Measurements from ENCODE around the gene LIMA1.
"Not testable (repeated sequence)": the region's sequence is repeated elsewhere in the genome, so short reads cannot be mapped to it uniquely, and the experiment has no call there.

The LIMA1 gene

DNA sequence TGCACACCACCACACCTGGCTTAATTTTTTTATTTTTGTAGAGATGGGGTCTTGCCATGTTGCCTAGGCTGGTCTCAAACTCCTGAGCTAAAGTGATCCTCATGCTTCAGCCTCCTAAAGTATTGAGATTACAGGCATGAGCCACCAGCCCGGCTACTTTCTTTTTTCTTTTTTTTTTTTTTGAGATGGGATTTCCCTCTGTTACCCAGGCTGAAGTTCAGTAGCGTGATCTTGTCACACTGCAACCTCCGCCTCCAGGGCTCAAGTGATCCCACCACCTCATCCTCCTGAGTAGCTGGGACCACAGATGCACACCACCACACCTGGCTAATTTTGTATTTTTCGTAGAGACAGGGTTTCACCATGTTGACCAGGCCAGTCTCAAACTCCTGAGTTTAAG lies 51.1 kb downstream of the LIMA1 start:
- Histone ChIP-seq H3K36me3 (ENCODE audit: control insufficient read depth, insufficient read depth, low read length) (no peaks in the 10 kb centered on the region), H3K4me1 (ENCODE audit: control insufficient read depth, insufficient read depth, low read length) (no peaks in the 10 kb centered on the region), H3K9me3 (ENCODE audit: control insufficient read depth, insufficient read depth, low read length) (no peaks in the 10 kb centered on the region), H3K9ac (ENCODE audit: low read depth, low read length) (no peak overlapping the region), H3K27me3 (ENCODE audit: control insufficient read depth, insufficient read depth, low read length) (no peaks in the 10 kb centered on the region), H3K27ac (ENCODE audit: low read depth, low read length) (no peak overlapping the region), H3K4me3 (ENCODE audit: low read depth, low read length) (no peak overlapping the region)

DNA sequence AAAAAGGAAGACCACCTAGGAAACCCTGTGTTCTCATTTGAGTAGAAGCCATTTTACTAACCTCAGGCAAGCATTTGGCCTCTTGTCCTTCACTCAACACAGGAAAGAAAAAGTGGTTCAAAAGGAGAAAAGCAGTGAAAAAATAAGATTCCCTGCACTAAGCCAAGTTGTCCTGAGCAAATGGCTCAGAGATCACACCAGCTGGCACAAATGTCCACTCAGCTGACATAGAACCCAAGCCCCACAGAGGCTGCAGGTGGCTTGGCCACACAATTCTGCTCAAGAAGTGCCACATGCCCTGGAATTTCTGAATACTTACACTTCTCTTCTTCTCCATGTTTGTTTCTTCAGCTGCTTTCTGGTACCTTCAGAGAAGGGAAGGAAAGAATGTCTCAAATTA lies 52.0 kb downstream of the LIMA1 start:
- Histone ChIP-seq H3K27me3 (ENCODE audit: control insufficient read depth, insufficient read depth, low read length) (no peaks in the 10 kb centered on the region), H3K9ac (ENCODE audit: low read depth, low read length) (no peak overlapping the region), H3K27ac (ENCODE audit: low read depth, low read length) (no peak overlapping the region), H3K9me3 (ENCODE audit: control insufficient read depth, insufficient read depth, low read length) (no peaks in the 10 kb centered on the region), H3K4me1 (ENCODE audit: control insufficient read depth, insufficient read depth, low read length) (no peaks in the 10 kb centered on the region), H3K36me3 (ENCODE audit: control insufficient read depth, insufficient read depth, low read length) (no peaks in the 10 kb centered on the region), H3K4me3 (ENCODE audit: low read depth, low read length) (no peak overlapping the region)

DNA sequence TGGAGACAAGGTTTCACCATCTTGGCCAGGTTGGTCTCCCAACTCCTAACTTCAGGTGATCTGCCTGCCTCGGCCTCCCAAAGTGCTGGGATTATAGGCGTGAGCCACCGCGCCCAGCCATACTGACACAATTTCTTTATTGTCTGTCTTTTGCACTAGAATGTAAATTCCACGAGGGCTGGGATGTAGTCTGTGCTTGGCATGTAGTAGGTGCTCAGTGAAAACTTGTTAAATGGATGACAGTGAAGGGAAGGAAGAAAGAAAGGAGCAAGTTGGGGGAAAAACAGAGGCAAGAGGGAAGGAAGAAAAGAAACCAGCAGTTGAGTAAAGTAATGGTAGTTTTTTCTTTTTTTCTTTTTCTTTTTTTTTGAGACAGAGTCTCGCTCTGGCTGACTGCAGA lies 53.1 kb downstream of the LIMA1 start:
- Histone ChIP-seq H3K27ac (ENCODE audit: low read depth, low read length) (no peak overlapping the region), H3K4me1 (ENCODE audit: control insufficient read depth, insufficient read depth, low read length) (no peaks in the 10 kb centered on the region), H3K9ac (ENCODE audit: low read depth, low read length) (no peak overlapping the region), H3K36me3 (ENCODE audit: control insufficient read depth, insufficient read depth, low read length) (no peaks in the 10 kb centered on the region), H3K27me3 (ENCODE audit: control insufficient read depth, insufficient read depth, low read length) (no peaks in the 10 kb centered on the region), H3K4me3 (ENCODE audit: low read depth, low read length) (no peak overlapping the region), H3K9me3 (ENCODE audit: control insufficient read depth, insufficient read depth, low read length) (no peaks in the 10 kb centered on the region)

DNA sequence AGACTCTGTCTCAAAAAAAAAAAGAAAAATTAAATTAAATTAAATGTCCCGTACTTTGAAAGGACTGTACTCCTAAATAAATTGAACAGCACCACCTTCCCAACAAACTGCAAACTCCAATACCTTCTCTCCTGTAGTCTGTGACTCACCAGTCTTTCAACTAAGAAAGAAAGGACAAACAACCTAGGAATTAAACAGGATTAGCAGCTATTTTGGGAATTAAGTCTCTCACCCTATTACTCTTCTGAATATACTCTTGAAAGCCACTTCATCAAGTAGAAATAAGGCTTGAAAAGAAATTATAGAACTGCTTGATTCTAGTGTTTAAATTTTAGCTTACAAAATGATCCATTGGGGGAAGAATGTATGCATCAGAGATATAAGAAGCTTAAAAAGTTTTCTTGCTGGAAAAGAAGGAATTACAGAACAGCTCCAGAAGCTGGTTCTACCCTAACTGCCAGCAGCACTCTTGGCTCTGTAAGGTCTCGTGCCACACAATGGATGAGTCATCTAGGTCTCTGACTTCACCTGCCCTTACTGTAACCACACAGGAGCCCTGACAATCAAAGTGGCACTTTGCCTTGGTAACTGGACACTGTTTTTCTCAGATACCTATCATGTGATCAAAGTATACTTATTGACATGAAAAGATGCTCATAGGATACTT lies 59.2 kb downstream of the LIMA1 start:
- H3K9ac ChIP-seq (ENCODE audit: low read depth, low read length): no peak overlapping the region
- no peaks in the 10 kb centered on the region for H3K36me3 ChIP-seq (ENCODE audit: control insufficient read depth, insufficient read depth, low read length)
- H3K4me3 ChIP-seq (ENCODE audit: low read depth, low read length): no peak overlapping the region
- H3K4me1 ChIP-seq (ENCODE audit: control insufficient read depth, insufficient read depth, low read length): peaks cover 21% of the 10 kb centered on the region
- H3K27ac ChIP-seq (ENCODE audit: low read depth, low read length): peak overlapping the region; percentile 89
- no peaks in the 10 kb centered on the region for H3K9me3 ChIP-seq (ENCODE audit: control insufficient read depth, insufficient read depth, low read length)
- no peaks in the 10 kb centered on the region for H3K27me3 ChIP-seq (ENCODE audit: control insufficient read depth, insufficient read depth, low read length)

DNA sequence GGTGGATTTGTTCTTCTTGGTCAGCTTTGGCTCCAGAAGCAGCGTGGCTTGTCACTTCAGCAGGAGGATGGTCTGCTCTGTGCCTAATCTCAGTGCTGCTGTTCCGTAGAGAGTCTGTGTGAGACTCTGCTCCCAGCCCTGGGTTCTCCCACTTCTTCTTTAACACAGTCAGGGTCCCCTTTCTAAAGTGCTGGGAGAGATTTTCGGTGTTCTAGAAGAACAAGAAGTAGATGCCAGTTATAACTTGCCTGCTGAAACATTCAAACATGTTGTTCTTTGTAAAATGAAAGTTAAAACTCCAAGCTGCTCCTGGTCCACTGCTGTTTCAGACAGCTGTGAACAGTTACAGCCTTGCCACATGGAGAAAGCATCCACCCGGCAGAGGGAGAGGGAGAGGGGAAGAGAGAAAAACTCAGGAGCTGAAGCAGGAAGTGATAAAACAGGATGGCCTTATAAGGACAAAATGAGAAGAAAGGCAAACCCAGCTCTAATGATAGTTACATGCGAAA lies 61.0 kb downstream of the LIMA1 start:
- Histone ChIP-seq H3K27me3 (ENCODE audit: control insufficient read depth, insufficient read depth, low read length) (no peaks in the 10 kb centered on the region), H3K9me3 (ENCODE audit: control insufficient read depth, insufficient read depth, low read length) (no peaks in the 10 kb centered on the region), H3K27ac (ENCODE audit: low read depth, low read length) (peak overlapping the region; percentile 80)

DNA sequence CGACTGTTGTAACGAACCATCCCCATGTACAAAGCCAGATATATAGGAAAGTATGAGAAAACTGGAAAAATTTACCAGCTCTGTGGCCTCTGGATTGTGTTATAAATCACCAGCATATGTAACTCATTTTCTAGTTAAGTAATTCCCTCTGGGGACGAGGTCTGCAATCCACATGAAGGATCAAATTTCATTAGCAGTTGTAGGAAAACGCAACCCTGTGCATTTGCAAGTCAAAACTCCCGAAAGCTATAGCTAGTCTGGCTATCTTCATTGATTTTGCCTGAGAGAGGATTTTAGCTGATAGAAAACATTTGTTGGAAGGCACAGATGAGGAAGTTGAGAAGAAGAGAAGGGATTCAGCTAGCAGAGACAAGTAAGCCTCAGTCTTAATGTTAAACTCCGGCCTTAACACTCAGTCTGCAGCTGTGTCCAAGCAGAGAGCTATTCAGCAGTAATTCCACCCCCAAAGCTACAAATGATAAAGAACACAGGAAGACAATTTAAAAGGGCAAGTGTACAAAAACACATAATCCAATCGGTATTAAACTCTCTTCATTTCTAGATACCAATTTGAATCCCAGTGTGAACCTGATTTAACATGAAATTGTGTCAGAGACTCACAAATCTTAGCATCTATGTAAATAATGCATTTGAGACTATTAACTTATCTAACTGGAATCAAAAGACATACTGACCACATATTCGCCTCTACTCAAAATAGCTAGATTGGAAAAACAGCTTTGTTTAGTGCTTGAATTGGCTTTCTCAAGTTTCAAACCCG lies 61.9 kb downstream of the LIMA1 start:
- peaks cover 21% of the 10 kb centered on the region for H3K4me1 ChIP-seq (ENCODE audit: control insufficient read depth, insufficient read depth, low read length)
- peak overlapping the region; percentile 80 for H3K27ac ChIP-seq (ENCODE audit: low read depth, low read length)
- no peaks in the 10 kb centered on the region for H3K27me3 ChIP-seq (ENCODE audit: control insufficient read depth, insufficient read depth, low read length)
- H3K36me3 ChIP-seq (ENCODE audit: control insufficient read depth, insufficient read depth, low read length): no peaks in the 10 kb centered on the region
- H3K9ac ChIP-seq (ENCODE audit: low read depth, low read length): peak overlapping the region; percentile 77
- peak overlapping the region; percentile 71 for H3K4me3 ChIP-seq (ENCODE audit: low read depth, low read length)
- no peaks in the 10 kb centered on the region for H3K9me3 ChIP-seq (ENCODE audit: control insufficient read depth, insufficient read depth, low read length)

More for the DNA sequence above, 61.0 kb downstream of the LIMA1 start:
- Histone ChIP-seq H3K36me3 (ENCODE audit: control insufficient read depth, insufficient read depth, low read length) (no peaks in the 10 kb centered on the region), H3K9ac (ENCODE audit: low read depth, low read length) (peak overlapping the region; percentile 77), H3K4me1 (ENCODE audit: control insufficient read depth, insufficient read depth, low read length) (peaks cover 21% of the 10 kb centered on the region), H3K4me3 (ENCODE audit: low read depth, low read length) (peak overlapping the region; percentile 71)

DNA sequence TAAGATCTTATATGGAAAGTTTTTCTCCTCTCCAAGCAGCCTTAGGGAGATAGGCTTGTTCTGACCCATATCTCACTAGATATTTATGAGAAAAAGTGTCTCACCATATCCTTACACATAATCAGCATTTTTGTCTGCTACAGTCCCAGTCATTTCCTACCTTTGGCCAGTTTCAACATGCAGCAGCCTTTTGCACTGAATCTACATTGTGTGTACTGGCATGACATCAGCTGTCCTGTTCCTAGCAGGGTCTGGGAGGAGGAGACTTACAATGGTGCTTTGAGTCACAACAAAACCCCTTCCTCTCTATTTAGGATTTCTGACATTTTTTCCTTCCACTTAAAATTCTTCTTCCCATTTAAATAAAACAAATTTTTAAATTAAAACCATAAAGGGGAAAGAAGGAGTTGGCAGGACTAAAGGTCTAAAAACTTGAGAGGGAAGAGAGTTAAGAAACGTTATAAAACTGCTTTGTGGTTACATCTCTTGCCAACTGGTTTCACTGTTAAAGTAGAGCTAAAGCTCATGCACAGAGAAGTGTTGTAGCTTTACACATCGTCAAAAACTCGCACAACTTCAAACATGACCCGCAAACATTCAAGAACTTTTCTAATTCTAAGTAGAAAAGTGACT lies 62.8 kb downstream of the LIMA1 start:
- Histone ChIP-seq H3K27ac (ENCODE audit: low read depth, low read length) (peak overlapping the region; percentile 80), H3K9ac (ENCODE audit: low read depth, low read length) (peak overlapping the region; percentile 77; the same call in 1 of the 2 replicates), H3K36me3 (ENCODE audit: control insufficient read depth, insufficient read depth, low read length) (no peaks in the 10 kb centered on the region), H3K4me1 (ENCODE audit: control insufficient read depth, insufficient read depth, low read length) (peaks cover 21% of the 10 kb centered on the region), H3K27me3 (ENCODE audit: control insufficient read depth, insufficient read depth, low read length) (no peaks in the 10 kb centered on the region), H3K4me3 (ENCODE audit: low read depth, low read length) (peak overlapping the region; percentile 71), H3K9me3 (ENCODE audit: control insufficient read depth, insufficient read depth, low read length) (no peaks in the 10 kb centered on the region)

DNA sequence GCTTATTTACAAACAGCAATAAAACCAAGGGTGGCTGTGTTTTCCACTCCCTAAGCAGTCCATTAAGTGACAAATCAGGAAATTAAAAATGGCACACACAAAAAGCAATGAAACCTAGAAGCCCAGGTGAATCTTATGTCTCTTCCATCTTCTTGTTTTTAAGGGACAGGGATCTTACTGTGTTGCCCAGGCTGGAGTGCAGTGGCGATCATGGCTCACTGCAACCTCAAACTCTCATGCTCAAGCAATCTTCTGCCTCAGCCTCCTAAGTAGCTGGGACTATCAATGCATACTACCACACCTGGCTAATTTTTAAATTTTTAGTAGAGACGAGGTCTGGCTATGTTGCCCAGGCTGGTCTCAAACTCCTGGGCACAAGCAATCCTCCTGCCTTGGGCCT lies 63.8 kb downstream of the LIMA1 start:
- Histone ChIP-seq H3K9ac (ENCODE audit: low read depth, low read length) (no peak overlapping the region), H3K27me3 (ENCODE audit: control insufficient read depth, insufficient read depth, low read length) (no peaks in the 10 kb centered on the region), H3K36me3 (ENCODE audit: control insufficient read depth, insufficient read depth, low read length) (no peaks in the 10 kb centered on the region), H3K9me3 (ENCODE audit: control insufficient read depth, insufficient read depth, low read length) (no peaks in the 10 kb centered on the region), H3K4me3 (ENCODE audit: low read depth, low read length) (no peak overlapping the region), H3K27ac (ENCODE audit: low read depth, low read length) (no peak overlapping the region), H3K4me1 (ENCODE audit: control insufficient read depth, insufficient read depth, low read length) (peaks cover 20% of the 10 kb centered on the region)

DNA sequence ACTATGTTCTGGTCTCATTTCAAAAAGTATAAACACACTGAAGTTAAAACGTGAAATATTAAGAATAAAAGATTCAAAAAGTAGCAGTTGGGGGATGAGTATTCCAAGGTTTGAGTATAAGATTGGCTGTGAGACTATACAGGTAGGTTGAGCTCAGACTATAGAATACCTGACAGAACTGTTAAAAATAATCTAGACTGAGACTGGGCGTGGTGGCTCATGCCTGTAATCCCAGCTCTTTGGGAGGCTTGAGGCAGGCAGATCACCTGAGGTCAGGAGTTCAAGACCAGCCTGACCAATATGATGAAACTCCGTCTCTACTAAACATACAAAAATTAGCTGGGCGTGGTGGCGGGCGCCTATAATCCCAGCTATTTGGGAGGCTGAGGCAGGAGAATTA lies 64.3 kb downstream of the LIMA1 start:
- H3K4me1 ChIP-seq (ENCODE audit: control insufficient read depth, insufficient read depth, low read length): peaks cover 15% of the 10 kb centered on the region
- not testable (repeated sequence) for H3K4me3 ChIP-seq (ENCODE audit: low read depth, low read length); H3K27me3 ChIP-seq (ENCODE audit: control insufficient read depth, insufficient read depth, low read length); H3K36me3 ChIP-seq (ENCODE audit: control insufficient read depth, insufficient read depth, low read length); H3K9ac ChIP-seq (ENCODE audit: low read depth, low read length); H3K27ac ChIP-seq (ENCODE audit: low read depth, low read length); H3K9me3 ChIP-seq (ENCODE audit: control insufficient read depth, insufficient read depth, low read length)

DNA sequence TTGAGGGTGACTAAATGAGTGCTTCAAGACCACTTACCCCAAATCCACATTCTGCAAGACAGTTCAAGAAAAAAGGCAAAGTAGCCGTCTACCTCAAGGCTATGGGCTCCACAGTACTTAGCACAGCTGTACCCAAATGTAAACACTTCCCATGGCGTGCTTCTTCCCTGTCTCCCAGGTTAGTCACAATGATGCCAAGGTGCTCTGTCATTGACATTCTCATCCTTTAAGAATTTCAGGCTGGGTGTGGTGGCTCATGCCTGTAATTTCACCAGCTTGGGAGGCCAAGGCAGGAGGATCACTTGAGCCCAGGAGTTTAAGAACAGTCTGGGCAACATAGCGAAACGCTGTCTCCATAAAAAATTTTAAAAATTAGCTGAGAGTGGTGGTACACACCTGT lies 64.9 kb downstream of the LIMA1 start:
- H3K36me3 ChIP-seq (ENCODE audit: control insufficient read depth, insufficient read depth, low read length): no peaks in the 10 kb centered on the region
- no peak overlapping the region for H3K4me3 ChIP-seq (ENCODE audit: low read depth, low read length)
- H3K27me3 ChIP-seq (ENCODE audit: control insufficient read depth, insufficient read depth, low read length): no peaks in the 10 kb centered on the region
- no peak overlapping the region for H3K27ac ChIP-seq (ENCODE audit: low read depth, low read length)
- peaks cover 9% of the 10 kb centered on the region for H3K4me1 ChIP-seq (ENCODE audit: control insufficient read depth, insufficient read depth, low read length)
- H3K9me3 ChIP-seq (ENCODE audit: control insufficient read depth, insufficient read depth, low read length): no peaks in the 10 kb centered on the region
- H3K9ac ChIP-seq (ENCODE audit: low read depth, low read length): no peak overlapping the region

DNA sequence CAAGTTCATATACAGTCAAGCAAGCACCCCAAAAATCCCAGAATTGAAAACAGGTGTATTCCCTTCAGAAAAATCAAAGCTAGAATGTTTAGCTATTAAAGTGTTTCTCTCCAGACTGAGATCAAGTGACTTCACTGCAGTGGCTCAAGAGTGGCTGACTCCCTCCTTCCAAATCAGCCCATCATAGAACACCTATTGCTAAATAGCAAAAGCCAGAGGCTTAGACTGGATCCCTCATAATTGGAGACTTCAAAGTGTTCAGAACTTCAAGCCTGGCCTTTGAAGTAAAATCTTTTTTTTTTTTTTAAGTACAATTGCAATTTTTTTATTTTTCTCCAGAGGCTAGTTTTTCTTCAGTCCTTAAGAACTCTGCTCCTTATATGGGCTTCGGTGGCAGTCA lies 66.1 kb downstream of the LIMA1 start:
- no peak overlapping the region for H3K9ac ChIP-seq (ENCODE audit: low read depth, low read length)
- H3K4me1 ChIP-seq (ENCODE audit: control insufficient read depth, insufficient read depth, low read length): peaks cover 5% of the 10 kb centered on the region; the same call in 1 of the 2 replicates
- no peaks in the 10 kb centered on the region for H3K9me3 ChIP-seq (ENCODE audit: control insufficient read depth, insufficient read depth, low read length)
- H3K36me3 ChIP-seq (ENCODE audit: control insufficient read depth, insufficient read depth, low read length): no peaks in the 10 kb centered on the region
- H3K27me3 ChIP-seq (ENCODE audit: control insufficient read depth, insufficient read depth, low read length): no peaks in the 10 kb centered on the region
- no peak overlapping the region for H3K27ac ChIP-seq (ENCODE audit: low read depth, low read length)
- H3K4me3 ChIP-seq (ENCODE audit: low read depth, low read length): no peak overlapping the region

All from HUES48 (cell line).